ENCODE data around the gene UBE2R2.
"Not testable (repeated sequence)": the region's sequence is repeated elsewhere in the genome, so short reads cannot be mapped to it uniquely, and the experiment has no call there.

The UBE2R2 gene

DNA sequence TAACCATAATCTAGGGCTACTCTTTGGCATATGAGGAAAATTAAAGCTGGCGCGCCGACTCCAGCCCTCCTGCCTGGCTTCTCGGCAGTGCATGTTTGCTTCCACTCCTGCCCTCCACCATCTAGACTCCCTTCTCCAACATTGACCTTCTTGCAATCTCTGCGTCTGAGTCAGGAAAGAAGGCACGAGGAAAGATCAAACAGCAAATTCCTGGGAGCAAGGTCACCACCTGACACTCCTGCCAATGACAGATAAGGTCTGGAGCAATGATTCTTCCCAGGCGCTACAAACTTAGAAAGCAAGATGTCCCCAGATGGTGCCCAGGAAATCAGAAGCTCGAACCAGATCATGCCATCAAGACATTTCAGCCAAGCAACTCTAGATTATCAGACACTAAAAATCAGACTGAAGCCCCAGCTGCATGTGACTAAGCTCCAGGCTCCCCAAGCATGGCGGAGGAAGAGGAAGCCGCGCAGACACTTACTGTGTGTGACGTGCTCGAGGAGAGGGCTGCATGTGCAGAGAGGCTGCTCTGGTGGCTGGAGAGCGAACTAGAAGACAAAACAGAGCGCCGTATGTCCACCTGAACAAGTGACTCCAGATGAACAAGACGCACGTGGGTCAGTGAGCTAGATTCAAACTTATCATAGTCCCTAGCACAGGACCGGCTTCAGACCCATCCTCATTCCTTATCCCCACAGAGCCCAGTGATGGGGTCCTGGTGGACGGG is 115.3 kb downstream of the UBE2R2 start:
- DNase-seq: no peak

DNA sequence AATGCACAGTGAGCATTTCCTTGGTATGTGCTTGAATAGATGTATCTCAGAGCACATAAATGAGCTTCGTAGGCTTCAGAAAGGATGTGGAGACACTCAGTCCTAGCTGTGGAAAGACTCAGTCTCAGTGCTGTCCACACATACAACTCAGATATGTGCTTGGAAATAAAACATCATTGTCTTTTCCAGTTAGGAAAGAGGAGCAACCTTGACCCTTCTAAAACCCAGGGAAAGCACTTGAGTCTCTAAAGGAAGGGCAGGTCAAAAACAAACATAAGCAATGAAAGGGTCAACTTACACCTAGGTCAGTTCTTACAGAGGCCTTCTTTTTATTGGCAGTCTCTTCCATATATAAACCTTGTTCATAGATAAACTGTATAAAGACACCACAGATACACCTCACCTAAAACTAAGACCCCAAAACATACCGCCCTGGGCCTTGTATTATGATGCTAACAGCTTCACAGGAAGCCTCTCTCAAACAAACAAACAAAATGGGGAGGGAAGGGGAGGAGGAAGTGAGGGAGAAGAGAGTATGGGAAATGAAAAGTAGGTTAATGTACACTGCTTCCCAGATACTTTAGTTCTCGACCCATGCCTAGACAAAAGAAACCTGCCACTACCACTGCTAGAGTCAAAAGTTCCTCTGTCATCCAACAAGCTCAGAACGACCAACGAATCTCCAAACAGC is 117.4 kb downstream of the UBE2R2 start:
- DNase-seq: no peak

DNA sequence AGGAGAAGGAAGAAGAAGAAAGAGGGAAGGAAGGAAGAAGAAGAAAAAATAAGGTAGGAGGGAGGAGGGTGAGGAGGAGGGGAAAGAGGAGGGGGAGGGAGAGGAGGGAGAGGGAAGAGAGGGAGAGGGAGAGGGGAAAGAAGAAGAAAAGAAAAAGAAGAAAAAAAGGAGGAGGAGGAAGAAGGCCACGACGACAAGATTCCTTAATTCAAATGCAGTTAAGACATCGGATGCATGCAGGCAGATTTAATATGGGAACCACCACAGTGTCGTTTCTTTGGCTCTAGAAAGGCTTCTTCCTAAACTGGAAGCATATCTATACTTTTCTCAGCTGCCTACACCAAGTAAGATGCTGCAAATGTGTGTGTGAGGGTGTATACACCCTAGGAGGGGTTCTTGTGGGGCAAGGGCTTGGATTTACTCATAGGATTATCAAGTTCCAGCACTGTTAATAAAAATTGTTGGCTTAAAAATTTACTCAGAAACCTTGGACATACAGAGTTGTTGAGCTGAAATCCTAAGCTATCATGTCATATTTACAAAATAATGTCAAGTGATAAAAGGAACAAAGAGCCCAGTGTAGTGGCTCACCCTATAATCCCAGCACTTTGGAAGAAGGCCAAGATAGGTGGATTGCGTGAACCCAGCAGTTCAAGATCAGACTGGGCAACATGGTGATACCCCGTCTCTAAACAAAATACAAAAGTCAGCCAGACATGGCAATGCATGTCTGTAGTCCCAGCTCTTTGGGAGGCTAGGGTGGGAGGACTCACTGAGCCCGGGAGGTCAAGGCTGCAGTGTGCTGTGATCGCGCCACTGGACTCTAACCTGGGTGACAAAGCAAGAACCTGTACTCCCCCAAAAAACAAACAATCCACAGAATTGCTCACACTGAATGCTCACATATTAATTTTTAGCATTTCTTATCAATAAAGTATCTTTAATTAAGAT is 123.2 kb downstream of the UBE2R2 start:
- no peak for DNase-seq

DNA sequence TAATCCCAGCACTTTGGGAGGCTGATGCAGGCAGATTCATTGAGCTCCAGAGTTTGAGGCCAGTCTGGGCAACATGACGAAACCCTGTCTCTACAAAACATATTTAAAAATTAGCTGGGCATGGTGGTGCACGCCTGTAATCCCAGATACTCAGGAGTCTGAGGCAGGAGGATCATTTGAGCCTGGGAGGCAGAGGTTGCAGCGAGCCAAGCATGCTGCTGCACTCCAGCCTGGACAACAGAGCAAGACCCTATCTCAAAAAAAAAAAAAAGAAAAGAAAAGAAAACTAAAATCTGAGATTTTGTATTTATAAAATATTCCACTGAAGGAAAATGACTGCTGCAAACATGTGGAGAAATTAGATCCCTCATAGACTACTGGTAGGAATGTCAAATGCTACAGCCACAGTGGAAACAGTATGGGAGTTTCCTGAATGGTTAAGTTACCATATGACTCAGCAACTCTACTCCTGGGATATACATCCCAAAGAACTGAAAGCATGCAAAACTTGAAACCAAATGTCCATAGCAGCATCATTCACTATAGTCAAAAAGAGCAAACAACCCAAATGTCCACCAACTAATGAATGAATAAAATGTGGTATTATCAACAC is 125.6 kb downstream of the UBE2R2 start:
- no peak for DNase-seq

DNA sequence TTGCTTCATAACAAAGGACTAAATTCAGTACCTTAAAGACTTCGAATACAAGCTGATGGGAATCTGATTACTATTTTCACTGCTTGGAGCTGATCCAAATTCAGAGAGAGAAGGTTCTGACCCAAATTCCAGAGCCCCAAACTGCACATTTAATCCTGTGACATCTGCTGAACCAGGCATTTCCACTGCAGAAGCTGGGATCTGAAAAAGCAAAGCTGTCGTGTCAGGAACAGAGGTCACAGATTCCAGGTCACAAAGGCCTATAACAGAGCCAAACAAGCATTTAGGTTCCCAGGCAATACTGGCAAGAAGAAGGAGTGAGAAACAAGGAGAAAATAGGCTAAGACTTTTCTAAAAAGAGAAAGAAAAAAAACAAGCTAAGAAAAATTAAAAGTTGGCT is 126.4 kb downstream of the UBE2R2 start:
- DNase-seq: no peak

DNA sequence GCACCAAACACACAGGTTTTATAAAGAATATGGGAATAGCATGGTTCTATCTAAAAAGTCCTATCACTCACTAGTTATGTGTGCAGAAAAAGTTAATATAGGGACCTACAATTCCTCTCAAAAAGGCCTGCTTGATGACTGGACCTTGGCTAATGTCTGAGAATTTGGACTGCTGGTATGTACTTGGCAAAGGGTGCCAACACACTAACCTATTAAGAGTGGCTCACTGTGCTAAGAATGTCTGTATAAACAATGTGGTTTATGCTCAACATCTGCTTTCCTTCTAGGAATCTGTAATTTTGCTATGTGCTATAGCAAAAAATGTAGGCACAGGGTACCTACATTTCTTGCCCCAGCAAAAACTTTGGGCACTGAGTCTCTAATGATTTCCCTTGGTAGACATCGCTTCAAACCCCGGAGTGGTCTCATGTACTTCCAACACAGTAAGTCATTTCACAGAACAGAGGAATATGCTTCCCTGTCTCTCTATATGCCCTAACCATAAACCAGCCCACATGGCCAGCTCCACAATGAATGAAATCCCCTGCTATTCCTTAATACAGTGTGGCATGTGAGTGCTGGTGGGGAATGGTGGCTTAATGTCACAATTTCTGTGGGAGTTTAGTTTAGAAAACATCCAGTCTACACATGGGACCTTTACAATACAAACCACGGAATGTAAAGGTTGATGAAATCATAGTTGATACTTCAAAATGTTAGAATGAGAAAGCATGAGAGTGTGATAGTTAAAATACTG is 130.0 kb downstream of the UBE2R2 start:
- no peak for DNase-seq

DNA sequence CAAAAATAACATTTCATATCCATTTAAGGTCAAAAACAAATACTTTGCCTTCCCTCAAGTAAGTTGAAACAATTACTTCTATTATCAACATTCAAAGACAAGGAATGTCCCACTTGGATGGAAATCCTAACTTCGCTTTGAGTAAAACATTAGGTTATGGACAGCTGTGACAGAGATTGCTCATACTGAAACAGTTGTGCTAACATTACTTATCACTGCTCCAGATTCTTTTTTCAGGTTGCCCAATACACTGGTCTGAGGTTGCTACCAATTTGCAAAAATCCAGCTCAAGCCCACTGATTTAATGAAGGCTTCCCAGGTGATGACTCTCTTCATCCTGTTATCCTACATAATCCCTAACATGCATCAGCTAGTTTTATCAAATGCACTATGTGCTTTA is 133.4 kb downstream of the UBE2R2 start:
- no peak for DNase-seq

DNA sequence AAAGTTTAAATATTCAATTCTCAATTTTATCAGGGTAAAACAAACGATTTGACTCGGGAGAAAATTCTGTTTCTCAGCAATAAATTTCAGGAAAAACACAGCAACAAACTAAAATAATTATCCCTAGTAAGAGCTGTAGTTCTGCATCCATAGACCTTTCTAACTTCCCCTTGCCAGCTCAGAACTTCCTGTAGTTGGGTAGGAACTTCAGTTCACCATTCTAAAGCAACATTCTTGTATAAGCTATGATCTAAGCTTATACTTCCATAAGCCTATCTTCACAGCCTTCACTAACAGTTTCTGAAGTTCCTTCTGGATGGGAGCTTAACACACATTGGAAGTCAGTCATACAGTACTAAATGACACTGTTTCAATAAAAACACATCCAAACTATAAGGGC is 135.1 kb downstream of the UBE2R2 start:
- DNase-seq: no peak

DNA sequence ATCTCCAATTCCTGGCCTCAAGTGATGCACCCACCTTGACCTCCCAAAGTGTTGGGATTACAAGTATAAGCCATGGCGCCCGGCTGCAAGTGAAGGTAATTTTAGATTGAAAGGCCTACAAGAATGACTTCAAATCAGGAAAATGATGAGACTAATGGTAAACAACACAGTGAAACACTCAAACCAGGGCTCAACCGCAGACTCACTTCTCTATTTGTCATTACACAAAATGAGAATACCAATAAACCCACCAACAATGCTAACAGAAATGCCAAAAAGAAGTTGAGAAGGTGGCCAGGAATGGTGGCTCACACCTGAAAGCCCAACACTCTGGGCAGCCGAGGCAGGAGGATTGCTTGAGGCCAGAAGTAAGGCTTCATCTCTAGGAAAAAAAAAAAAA is 139.6 kb downstream of the UBE2R2 start:
- no peak for DNase-seq

DNA sequence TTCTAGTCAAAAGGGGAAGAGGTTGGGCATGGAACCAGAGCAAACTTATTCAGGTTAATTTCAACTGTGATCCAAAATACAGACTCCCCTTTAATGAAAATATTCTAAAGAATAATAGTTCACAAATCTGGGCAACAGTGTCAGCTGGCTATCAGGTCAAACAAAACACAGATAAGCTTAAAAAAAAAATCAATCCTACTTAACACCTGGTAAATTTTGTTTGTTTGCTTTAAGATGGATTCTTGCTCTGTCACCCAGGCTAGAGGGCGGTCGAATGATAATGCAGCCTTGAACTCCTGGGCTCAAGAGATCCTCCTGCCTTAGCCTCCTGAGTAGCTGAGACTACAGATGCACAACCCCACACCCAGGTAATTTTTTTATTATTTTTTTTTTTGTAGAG is 142.8 kb downstream of the UBE2R2 start:
- DNase-seq: no peak

DNA sequence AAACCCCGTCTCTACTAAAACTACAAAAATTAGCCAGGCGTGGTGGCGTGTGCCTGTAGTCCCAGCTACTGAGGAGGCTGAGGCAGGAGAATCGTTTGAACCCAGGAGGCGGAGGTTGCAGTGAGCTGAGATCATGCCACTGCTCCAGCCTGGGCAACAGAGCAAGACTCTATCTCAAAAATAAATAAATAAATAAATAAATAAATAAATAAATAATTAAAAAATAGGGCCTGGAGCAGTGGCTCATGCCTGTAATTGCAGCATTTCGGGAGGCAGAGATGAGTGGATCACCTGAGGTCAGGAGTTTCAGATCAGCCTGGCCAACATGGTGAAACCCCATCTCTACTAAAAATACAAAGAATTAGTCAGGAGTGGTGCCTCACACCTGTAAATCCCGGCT is 145.5 kb downstream of the UBE2R2 start:
- not testable (repeated sequence) for DNase-seq

DNA sequence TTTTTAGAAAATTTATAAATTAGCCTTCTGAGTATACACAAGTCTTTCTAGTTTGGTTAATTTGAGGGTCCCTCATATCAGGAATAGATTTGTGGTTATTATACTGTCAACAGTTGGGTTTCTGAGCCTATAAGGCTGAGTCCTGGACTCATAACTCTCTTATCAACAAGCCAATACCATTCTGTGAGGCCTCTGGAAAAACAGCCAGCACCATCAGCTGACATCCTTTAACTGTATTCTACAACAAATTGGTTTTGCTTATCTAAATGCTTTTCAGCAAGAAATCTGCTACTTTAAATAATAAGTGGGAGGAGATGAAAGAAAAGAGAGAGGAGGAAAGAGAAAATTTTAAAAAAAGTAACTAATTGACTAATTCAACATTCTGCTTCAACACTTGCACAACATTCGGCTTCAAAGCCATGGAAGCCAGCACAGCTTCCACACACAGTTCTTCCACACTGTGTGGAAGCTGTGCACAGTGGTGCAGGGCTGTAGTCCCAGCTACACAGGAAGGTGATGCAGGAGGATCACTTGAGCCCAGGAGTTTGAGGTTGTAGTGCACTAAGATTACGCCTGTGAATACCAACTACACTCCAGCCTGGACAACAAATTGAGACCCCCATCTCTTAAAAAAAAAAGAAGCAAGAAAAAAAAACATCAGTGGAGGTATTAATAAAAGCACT is 147.3 kb downstream of the UBE2R2 start:
- no peak for DNase-seq
